ENCODE results near the gene RALGAPA2.

The RALGAPA2 gene

DNA sequence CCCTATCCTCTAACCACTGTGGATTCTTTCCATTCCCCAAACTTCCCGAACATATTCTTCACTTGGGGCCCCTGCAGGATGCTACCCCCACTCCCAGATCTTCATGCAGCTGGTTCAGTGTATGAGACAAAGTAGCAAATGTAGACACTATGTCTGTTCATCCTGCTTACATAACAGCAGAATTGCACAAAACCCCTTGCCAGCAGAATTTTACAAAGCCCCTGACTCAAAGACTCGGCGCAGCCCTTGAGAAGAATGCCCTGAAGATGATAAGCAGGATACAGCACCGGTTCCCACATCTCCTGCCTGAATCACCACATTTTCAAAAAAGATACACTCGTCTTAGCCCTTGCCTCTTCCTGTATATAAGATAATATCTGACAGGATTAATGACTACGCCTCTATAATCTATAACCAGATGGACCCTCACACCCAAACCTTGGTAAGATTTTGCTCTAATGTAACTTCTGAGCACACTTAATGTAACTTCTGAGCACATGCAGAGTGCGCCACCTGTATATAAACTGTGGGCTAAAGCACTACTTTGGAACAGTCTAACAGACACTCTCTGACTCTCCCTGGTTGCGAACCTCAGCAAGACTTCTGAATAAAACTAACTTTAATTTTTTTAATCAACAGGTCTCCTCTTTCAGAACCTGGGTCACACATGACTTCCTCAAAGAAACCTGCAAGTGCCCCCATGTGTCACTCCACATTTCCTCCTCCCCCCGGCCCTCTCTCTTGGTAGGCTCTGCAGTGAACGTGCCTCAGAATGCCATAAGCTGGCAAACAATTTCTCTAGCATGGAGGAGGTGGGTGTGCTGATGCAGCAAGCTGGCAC, 28.7 kb downstream of the RALGAPA2 start:
- no peak for DNase-seq (ENCODE audit: low read depth, low spot score)

DNA sequence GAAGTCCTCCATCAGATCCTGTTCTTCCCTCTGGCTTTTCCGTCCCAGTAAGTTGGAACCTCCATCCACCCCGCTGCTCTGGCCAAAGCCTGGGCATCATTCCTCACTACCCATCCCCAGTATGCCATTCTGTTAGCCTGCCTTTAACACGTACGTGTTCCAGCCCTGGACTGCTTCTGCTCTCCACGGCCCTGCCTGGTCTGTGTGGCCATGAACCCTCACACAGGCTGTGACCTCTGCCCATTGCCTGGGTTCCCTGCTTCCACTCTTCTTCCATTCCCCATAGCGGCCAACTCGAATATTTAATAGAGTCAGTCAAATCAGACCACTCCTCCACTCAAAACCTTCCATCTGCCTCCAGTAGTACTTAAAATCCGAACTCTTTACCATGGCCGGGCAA, 29.4 kb downstream of the RALGAPA2 start:
- no peak for DNase-seq (ENCODE audit: low read depth, low spot score)

DNA sequence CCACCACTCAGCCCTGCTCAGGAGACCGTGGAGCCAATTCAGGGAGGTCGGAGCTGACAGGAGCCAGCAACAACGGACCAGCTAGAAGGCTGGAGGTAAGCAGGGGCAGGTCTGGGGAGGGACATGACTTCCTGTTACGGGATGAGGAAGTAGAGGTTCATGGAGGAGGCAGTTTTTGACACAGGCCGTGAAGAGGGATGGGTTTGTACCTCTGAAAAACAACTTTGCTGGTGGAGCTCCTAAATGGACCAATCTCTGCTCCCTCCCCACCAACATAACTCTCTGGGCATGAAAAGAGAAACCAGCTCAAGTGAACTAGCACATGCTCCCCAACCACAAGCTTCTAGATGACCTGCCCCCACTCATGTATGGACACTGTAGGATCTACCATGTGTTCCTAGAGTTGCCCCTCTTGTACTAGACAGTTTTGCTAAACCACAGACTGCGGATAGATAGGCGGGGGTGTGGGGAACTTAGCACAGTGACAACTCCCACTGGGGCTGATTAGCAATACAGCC, 31.4 kb downstream of the RALGAPA2 start:
- no peak for DNase-seq (ENCODE audit: low read depth, low spot score)

DNA sequence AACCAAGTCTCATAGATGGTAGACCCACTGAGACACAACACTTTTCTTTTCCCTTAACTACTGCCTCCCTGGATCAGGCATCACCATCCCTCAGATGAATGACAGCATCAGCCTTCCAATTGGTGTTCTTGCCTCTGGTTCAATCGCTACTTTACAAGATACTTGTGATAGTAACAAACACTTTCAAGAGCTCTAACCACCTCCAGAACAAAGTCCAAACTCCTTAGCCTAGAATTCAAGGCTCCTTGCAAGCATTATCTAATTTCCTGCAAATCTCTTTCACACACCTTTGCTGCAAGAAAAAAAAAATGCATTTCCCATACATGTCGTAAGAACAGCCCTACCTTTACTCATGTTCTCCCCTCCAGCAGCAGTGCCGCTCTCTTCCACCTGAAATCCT, 33.1 kb downstream of the RALGAPA2 start:
- no peak for DNase-seq (ENCODE audit: low read depth, low spot score)

DNA sequence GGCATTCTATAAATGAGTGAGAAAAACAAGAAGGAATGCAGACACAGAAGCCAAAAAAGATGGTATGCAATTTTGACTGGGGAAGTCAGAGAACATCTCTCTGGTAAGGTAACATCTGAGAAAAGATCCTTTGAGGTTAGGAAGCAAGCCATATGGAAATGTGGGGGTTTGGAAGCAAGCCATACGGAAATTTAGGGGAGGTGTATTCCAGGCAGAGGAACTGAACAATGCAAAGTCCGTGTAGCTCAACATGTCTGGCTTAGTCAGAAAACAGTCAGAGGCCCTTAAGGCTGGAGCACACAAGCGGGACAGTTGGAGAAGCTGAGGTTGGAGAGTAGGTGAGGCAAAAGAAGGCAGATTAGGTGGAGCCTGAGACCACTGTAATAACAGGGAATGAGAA, 35.3 kb downstream of the RALGAPA2 start:
- DNase-seq (ENCODE audit: low read depth, low spot score): peak; percentile 83

DNA sequence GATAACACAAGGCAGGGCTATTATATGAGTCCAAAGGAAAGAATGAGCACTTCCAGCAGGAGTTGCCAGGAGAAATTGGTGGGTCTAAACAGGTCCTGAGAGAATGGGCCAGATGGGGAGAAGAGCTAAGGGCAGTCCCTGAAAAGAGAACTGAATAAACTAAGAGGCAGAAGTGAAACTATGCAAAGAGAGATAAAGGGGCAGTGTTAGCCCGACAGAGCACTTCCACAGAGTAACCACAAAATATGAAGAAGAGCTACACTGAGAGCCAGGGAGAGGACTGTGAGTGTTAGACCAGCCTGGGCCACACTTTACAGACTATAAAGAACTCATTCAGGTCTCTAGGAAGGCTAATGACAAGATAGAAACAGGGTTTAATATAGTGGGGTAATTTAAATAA, 43.8 kb downstream of the RALGAPA2 start:
- DNase-seq (ENCODE audit: low read depth, low spot score): peak; percentile 18

DNA sequence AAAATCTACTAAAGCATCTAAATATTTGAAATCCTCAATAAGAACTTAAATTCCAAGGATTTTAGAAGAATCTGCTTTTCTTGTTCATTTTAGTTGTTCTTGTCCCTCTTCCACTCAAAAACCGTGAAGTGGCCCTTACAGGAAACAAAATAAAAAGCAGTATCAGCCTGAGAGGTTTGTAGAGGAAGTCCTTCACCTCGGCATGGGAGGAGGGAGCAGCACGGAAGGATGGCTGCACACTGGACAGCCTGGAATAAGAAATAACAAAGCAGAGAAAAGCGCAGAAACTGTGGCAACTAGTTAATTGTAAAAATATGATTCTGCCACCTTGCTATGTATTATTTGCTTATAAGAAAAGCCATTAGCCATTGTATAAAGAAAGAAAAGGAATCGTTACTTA, 46.1 kb downstream of the RALGAPA2 start:
- no peak for DNase-seq (ENCODE audit: low read depth, low spot score)

DNA sequence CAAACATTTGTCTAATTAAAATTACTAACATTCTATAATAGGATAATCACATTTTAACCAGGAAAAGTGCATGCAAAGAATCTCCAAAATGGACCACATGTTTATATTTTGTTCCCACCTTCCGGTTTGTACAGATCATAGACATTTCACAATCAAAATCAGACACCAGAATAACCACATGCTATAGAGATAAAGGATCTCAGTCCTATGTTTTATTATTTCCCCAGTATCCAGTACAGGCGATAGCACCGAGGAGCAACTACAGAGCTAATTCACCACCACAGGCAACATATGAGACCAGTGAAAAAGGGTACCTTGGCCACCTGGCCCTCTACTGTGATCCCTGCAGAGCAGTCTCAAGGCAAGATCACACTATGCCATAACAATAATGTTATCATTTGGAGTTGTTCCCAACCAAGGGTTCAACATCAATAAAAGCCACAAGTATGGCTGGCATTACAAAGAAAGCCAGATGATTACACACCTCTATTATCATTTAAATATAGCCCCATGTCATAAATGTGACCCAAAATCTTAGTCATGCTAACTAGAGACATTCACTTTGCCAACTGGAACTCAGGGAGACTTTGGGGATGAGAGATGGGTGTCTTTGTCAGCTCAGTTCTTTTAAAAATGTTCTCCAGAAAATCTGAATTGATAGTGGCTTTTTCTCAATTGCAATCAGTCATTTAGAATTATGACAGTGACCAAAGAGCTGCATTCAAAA, 46.7 kb downstream of the RALGAPA2 start:
- DNase-seq (ENCODE audit: low read depth, low spot score): peak; percentile 20

DNA sequence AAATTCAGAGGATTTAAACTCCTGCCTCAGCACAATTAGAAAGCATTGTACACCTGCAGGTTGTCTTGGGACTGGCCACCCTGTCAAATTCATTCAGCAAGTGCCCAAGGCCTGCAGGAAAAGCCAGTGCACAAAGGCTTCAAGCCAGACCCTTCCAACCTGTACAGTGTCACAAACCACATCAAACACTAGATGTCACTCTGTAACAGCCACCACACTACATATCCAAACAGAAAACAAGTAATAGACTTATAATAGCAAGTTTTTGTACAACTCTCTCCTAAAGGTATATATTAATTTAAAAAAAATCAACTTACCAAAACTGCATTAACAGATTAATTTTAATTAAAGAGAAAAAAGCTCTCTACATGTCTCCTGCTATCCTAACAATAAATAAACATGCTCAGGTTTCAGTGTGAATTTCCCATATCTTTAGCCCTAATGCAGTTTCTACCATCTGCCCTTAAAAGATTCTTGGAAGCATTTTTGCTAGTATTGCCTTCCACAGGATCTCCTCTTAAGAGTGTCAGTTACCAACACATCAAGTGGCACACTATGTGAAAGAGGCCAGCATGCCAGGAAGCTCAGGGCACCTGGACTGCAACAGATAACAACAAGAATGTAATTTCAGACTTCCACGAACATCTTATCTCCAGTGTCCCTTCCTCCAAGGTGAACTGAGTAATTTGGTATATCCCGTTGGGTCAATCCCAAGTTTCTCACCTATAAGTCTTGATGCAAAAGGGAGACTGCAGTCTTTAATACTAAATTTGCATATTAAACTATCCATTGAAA, 47.5 kb downstream of the RALGAPA2 start:
- peak; percentile 52 for DNase-seq (ENCODE audit: low read depth, low spot score)

DNA sequence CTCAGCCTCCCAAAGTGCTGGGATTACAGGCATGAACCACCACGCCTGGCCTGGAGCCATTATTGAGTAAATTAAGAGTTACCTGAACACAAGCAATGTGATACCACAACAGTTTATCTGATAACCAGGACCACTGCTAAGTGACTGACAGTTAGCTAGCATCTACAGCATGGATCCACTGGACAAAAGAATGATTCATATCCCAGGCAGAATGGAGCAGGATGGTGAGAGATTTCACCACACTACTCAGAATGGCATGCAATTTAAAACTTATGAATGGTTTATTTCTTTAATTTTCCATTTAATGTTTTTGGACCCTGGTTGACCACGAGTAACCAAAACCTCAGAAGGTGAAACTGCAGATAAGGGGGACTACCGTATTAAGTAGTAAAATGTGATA, 48.6 kb downstream of the RALGAPA2 start:
- peak; percentile 24 for DNase-seq (ENCODE audit: low read depth, low spot score)

DNA sequence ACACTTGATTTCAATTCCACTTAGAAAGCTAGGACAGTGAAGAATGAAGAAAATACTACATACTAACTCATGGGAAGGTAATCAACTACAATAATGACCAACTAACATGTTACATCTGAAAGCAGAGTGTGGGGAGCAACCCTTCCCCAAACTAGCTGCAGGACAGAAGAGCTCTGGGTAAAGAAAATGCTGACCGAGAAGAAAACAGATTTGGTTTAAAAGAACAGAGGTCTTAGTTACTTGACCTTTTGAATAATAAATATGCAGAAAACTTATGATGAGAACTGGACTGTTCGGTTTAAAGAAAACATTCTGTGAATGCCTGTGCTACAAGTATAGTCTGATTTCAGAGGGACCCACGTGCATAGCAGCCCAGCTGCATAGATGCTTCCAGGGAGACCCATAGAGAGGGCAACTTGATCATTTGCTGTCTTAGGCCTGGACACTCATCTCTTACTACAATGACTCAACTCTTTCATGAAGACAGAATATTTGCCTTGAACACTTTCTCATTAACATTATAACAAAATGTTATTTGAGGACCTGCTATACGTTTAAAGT, 53.5 kb downstream of the RALGAPA2 start:
- DNase-seq (ENCODE audit: low read depth, low spot score): no peak

DNA sequence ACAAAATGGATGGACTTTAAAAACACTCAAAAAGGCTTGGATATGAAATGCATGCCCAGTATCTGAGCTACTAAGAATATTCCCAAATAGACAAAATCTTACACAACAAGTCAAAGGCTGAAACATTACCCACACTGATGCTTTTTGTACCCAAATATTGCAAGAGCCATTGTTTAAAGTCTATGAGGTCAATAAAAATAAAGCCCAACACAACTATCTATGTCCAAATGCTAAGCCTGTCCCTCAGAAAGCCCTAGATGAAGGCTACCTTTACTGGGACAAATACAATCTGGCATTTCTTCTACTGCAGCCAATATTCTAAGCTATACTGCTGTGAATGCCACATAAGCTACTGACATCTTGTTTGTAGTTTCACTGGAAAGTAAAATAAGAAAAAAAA, 54.3 kb downstream of the RALGAPA2 start:
- DNase-seq (ENCODE audit: low read depth, low spot score): no peak

DNA sequence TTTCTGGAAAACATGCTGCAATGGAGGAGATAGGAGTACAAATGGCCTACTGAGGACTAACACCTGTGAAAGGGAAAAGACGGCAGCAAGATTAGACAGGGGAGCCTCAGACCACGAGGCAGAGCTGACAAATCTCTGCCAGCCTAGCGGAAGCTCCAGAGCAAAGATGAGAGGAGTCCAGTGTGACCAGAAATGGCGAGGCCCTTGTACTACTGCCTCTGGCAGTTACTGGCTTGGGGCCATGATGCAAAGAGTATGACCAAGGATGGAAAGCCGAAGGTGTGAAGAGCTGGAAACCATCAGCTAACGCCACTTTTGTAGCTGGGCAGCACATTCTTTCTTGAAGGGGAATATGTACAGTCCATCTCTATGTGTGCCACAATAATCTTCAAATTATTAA, 55.4 kb downstream of the RALGAPA2 start:
- no peak for DNase-seq (ENCODE audit: low read depth, low spot score)

DNA sequence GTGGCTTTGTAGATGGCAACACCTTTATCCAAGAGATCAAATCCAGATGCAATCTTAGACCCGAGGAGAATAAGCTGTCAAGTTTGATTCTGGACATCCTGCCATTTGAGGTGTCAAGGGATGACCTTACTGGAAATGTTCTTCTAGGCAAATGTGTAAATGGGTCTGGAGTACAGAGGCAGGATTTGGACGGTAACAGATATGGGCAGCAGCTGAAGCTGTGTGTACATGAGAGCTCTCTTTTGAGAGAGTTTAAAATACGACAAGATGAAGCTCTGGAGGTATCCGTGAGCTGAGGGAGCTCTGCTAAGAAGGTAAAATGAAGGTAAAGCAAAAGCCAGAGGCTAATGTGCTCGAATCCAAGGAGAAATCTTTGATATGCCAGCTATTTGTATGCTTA, 56.6 kb downstream of the RALGAPA2 start:
- no peak for DNase-seq (ENCODE audit: low read depth, low spot score)

DNA sequence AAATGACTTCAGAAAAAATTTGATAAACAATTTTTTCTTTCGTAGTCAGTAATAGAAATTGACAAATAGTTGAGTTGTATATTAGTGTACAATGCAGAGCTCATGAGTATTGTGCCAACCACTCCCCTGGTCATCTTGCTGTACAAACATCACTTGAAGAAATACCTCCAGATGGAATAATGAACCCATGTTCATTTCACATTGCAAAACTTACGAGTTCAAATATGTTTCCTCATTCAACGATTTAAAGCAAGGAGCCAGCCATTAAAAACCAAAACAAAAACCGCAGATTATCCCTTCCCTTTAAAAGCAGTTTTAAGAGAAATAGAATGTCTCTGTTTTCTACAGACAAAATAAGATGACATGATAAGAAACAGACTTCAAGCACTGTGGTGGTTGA, 62.5 kb downstream of the RALGAPA2 start:
- DNase-seq (ENCODE audit: low read depth, low spot score): no peak

DNA sequence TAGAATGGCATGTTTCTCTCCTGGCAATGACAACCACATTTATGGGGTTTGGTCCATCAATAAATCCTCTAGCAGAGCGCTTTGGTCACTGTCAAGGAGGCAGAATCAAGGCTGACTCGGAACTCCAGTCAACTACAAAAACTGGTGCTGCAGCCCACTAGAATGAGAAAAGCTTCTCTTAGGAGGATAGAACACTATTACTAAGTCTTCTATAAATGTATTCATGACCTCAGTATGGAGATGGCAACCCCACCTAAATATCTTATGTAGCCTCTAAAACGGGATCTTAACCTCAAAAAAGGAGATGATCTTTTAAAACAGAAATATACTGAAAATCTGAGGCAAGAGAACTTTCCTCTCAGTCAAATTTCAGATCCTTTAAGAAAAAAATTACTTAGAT, 68.5 kb downstream of the RALGAPA2 start:
- DNase-seq (ENCODE audit: low read depth, low spot score): no peak

DNA sequence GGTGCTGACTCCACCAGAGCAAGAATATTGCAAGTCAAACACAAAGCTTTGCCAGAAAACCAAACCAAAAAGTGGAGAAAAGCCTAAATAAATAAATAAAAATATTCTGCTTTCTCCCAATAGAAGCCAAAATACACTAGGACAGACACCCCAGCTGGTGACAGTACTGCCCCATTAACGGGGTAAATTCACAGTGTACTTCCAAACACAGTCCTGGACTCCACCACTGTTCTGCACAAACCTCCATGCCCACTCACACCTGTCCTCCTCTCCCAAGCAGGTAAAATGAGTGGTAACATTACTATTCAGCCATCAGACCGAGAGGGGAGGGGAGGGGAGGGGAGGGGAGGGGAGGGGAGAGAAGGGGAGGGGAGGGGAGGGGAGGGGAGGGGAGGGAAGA, 70.7 kb downstream of the RALGAPA2 start:
- DNase-seq (ENCODE audit: low read depth, low spot score): no peak

DNA sequence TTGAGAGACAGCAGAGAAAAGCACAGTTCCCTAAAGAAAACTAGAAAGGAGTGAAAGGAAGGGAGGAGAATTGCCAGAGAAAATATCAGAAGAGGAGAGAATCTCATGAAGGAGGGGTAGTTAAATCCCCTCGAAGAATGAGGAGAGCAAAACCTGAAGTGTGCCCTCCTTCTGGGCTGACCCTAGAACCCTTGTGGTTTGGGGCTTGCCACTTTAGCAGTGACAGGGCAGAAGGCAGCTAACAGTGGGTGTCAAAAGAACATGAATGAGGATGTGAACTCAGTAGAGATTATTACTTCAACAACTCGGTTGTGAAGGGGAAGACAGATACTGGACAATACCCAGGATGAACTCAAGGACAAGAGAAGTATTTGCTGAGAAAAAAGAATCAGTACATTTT, 73.6 kb downstream of the RALGAPA2 start:
- DNase-seq (ENCODE audit: low read depth, low spot score): no peak

DNA sequence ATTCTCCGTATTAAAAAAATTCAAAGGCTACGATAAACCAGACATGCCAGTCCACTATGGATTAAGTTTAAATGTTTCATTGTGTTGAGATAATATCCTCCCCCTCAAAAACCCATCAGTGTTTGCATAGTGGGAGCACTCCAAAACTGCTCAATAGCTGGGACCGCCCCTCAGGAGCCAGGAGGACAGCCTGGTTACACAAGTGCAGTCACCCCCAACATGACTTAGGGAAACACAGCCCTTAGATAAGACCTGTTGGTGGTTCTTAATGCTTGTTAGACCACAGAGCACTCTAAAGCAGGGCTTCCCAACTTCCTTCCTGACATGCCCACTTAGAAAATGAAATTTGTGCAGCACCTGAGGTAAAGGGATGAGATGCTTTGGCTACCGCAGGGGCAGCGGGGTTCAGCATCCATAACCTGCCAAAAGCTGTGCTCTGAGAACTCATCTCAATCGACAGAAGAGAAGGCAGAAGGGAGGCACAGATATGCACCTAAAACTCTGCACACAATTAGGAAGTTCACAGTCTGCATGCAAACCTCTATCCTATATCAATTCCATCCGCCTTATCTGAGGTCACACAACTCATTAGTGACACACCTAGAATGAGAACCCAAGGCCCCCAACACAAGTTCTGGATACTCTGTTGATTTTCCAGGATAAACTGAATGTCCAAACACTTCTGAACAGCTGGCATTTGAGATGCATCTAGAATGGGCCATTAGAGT, 74.3 kb downstream of the RALGAPA2 start:
- DNase-seq (ENCODE audit: low read depth, low spot score): no peak

DNA sequence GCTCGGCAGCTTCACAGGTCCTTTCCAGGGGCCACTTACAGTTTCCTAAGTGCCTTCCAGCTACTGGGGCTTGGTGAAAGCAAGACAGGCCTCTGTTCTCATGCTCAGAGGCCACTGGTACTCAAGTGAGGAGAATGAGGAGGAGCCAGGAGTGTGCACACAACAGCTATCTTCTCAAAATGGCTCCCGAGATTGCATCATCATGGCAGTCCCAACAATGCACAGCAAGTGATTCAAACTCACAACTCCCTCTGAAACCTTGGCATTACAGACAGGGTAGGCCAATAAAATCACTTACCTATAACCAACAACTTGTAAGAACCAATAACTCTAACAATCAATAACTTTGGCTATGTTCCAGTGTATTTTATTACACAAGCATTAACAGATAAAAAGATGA, 77.4 kb downstream of the RALGAPA2 start:
- no peak for DNase-seq (ENCODE audit: low read depth, low spot score)

DNA sequence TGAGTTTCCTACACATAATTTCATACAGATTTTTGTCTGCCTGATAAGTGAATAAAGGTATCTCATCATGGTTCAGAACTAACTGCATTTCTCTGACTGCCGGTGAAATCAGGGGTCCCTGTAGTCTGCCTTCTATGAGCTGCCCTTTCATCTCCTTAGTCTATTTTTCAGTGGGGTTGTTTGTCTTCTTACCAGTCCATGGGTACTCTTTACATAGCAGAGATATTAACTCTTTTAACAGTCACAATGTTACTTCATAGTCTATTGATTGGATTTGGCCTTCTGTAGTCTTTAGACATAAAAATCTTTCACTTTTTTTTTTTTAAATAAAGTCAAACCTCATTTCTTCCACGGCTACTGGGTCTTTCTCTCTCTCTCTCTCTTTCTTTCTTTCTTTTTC, 79.8 kb downstream of the RALGAPA2 start:
- DNase-seq (ENCODE audit: low read depth, low spot score): no peak

Data from astrocyte of the hippocampus (primary cell).